ENCODE results near the gene DPP10. TPM values are rescaled to one million over a fixed set of nuclear protein-coding genes. Genes with fewer than 3 reads are reported as not detected.

Gene DPP10
- total and polyA plus RNA-seq, 10 donors = 0.02 TPM; not detected in 9

- no peak for DNase-seq
- no peak overlapping the region for H3K4me3 ChIP-seq
- intact Hi-C loops (cut with DNase I; ENCODE audit: low total_unique reads) = no loop called here
- H3K4me1 ChIP-seq = no peaks in the 10 kb centered on the region
- H3K9me3 ChIP-seq = peaks cover 0 to 8% (median 0%) of the 10 kb centered on the region in 8 donors
- TF ChIP-seq POLR2AphosphoS5 (IDR thresholded peaks at IDR 0.05) = no peak
- no peak for TF ChIP-seq CTCF (IDR thresholded peaks at IDR 0.05 in 8 of 11, conservative IDR thresholded peaks at IDR 0.05 in 3 of 11)
- no peak for TF ChIP-seq POLR2A (IDR thresholded peaks at IDR 0.05)
- no peaks in the 10 kb centered on the region for H3K27me3 ChIP-seq (replicated peaks in 1 of 7)
- WGBS, 5 donors = 58 to 80% (median 61%) methylated on average over 1 of the region's 1 CpG
- no peak overlapping the region for H3K27ac ChIP-seq
- no peaks in the 10 kb centered on the region for H3K36me3 ChIP-seq
These were observed 805.6 kb downstream of the DPP10 start for GRCh38 chr2:115248066-115248465.

GRCh38 chr2:115277366-115277765, 834.9 kb downstream of the DPP10 start:
- H3K4me1 ChIP-seq = no peaks in the 10 kb centered on the region
- TF ChIP-seq POLR2AphosphoS5 (IDR thresholded peaks at IDR 0.05) = no peak
- no peak for TF ChIP-seq CTCF (IDR thresholded peaks at IDR 0.05 in 8 of 11, conservative IDR thresholded peaks at IDR 0.05 in 3 of 11)
- no peak for TF ChIP-seq POLR2A (IDR thresholded peaks at IDR 0.05)
- no peak for DNase-seq
- H3K27me3 ChIP-seq (replicated peaks in 1 of 7) = no peaks in the 10 kb centered on the region
- peaks cover 0 to 6% (median 0%) of the 10 kb centered on the region in 8 donors for H3K9me3 ChIP-seq
- H3K27ac ChIP-seq = no peak overlapping the region
- intact Hi-C loops (cut with DNase I; ENCODE audit: low total_unique reads) = no loop called here
- no peak overlapping the region for H3K4me3 ChIP-seq
- WGBS, 5 donors = 89 to 96% (median 92%) methylated on average over 1 of the region's 1 CpG
- H3K36me3 ChIP-seq = no peaks in the 10 kb centered on the region

- no peak overlapping the region for H3K27ac ChIP-seq
- intact Hi-C loops (cut with DNase I; ENCODE audit: low total_unique reads) = no loop called here
- H3K27me3 ChIP-seq (replicated peaks in 1 of 7) = no peaks in the 10 kb centered on the region
- TF ChIP-seq POLR2A (IDR thresholded peaks at IDR 0.05) = no peak
- no peak for TF ChIP-seq CTCF (IDR thresholded peaks at IDR 0.05 in 8 of 11, conservative IDR thresholded peaks at IDR 0.05 in 3 of 11)
- no peak for TF ChIP-seq POLR2AphosphoS5 (IDR thresholded peaks at IDR 0.05)
- no peaks in the 10 kb centered on the region for H3K36me3 ChIP-seq
- WGBS, 5 donors = 66 to 83% (median 73%) methylated on average over 3 of the region's 3 CpGs
- H3K9me3 ChIP-seq = peaks cover 0 to 4% (median 0%) of the 10 kb centered on the region in 8 donors
- no peaks in the 10 kb centered on the region for H3K4me1 ChIP-seq
- H3K4me3 ChIP-seq = no peak overlapping the region
- DNase-seq = no peak
These were observed 843.0 kb downstream of the DPP10 start for GRCh38 chr2:115285416-115285815.

- H3K27ac ChIP-seq = no peak overlapping the region
- WGBS, 5 donors = 87 to 96% (median 91%) methylated on average over 1 of the region's 1 CpG
- DNase-seq = no peak
- H3K4me3 ChIP-seq = no peak overlapping the region
- no peaks in the 10 kb centered on the region for H3K4me1 ChIP-seq
- no peaks in the 10 kb centered on the region for H3K27me3 ChIP-seq (replicated peaks in 1 of 7)
- no peaks in the 10 kb centered on the region for H3K36me3 ChIP-seq
- peaks cover 0 to 4% (median 0%) of the 10 kb centered on the region in 8 donors for H3K9me3 ChIP-seq
- no peak for TF ChIP-seq CTCF (IDR thresholded peaks at IDR 0.05 in 8 of 11, conservative IDR thresholded peaks at IDR 0.05 in 3 of 11)
- no peak for TF ChIP-seq POLR2A (IDR thresholded peaks at IDR 0.05)
- TF ChIP-seq POLR2AphosphoS5 (IDR thresholded peaks at IDR 0.05) = no peak
- intact Hi-C loops (cut with DNase I; ENCODE audit: low total_unique reads) = no loop called here
These were observed 848.0 kb downstream of the DPP10 start for GRCh38 chr2:115290478-115290877.
